LoVo (cell line): ENCODE measurements around the gene MPV17.
"Not testable (repeated sequence)": the region's sequence is repeated elsewhere in the genome, so short reads cannot be mapped to it uniquely, and the experiment has no call there.

Experiments
- DNase-seq: peaks from one replicate; pipeline ENCODE4 v3.0.0-alpha.2; 2016; ENCODE audit warnings: low spot score

The MPV17 gene

DNA sequence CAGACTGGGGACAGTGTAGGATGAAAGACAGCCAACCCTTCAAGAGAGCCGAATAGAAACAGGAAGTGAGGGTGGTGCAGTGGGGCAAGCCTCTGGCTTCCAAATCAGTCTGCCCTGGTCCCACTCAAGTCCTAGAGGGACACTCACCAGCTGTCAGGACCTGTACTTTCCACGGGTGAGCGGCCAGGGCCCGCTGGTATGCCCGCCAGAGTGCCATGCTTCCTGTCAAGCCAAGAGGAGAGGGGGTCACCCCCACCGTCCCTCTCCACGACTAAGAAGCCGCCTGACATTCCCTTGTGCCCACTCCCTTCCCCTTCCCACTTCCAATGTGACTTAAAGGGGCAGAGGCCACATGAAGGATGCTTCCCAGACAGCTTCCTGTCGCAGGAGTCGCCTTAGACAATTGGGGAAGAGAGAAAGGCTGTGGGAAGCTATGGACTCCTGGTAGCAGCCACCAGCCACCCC, 564 bp downstream of the MPV17 start:
- peak; percentile 16 for DNase-seq

DNA sequence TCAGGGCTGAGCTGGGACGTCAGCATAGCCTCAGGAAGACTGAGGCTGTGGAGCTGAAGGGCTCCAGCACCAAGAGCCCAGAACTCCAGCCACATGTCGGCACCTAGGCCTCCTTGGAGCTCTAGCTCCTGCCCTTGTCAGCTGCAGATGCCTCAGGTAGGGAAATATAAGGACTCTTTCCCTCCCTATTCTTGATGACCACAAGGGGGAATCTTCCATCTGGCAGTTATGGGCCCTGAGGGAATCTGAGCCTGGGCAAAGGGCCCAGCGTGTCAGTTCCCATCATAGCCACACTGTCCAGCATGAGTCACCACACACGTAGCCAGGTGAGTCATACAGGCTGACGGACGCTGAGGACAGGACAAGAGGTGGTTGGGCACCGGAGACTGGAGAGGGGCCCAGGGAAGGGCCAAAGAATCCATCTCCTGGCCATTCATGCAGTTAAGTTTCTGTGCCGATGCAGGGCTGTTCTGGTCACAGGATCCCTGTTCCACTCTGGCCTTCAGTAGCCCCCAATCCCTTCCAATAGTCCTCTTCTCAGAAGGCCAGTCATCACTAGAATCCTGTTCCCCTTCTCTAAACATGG, 1.8 kb downstream of the MPV17 start:
- peak; percentile 94 for DNase-seq

DNA sequence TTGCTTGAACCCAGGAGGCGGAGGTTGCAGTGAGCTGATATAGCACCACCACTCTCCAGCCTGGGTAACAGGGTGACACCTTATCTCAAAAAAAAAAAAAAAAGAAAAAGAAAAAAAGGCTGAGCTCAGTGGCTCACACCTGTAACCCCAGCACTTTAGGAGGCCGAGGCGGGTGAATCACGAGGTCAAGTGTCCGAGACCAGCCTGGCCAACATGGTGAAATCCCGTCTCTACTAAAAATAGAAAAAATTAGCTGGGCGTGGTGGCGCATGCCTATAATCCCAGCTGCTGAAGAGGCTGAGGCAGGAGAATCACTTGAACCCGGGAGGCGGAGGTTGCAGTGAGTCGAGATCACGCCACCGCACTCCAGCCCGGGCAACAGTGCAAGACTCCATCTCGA, 3.1 kb downstream of the MPV17 start:
- not testable (repeated sequence) for DNase-seq

DNA sequence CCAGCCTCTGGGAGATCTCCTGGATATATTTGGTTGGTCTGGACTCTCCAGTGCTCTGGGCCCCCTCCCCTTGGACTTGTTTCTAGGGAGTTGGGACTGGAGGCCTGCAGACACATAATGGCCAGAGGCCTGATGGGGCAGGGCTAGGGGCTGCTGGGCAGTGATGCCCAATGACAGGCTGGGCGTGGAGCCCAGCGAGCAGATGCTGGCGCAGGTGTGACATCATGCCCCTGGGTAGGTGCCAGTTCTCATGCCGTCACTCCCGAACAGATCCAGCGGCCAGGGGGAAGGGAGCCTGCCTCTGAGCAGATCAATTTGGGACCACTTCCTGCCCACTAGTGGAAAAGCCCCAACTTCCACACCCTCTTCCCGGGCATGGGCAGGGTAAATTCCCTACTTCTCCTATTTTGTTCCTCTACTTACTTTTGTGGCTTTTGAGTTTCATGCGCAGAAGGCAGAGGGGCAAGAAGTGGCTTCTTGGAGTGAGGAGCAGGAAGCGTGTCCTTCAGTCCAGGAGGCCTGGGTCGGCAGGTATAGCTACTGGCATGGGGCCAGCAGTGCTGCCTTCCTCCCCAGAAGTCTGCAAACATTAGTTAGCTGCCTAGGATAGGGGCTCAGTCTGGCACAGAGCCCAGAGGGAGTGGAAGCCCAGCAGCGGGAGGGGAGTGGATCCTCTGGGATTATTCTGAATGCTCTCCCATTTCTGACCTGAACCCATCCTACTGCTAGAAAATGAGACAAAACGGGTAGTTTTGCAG, 6.1 kb downstream of the MPV17 start:
- no peak for DNase-seq

DNA sequence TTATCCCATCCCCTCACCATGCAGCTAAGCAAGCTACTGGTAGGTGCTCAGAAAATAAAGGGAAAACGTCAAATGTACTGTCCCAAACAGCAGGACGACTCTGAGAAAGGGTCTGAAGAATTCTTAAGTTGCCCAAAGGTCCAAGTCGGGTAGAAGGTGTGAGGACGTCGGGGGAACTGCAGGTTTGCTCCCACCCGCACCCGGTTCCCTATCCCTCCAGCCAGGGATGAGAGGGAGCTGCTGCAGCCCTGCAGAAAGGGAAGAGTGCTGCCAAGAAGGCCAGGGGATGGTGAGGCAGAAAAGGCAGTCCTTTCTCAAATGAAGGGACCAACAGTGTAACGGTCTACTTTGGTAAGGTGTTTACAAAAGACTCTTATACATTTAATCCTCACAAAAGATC, 7.8 kb downstream of the MPV17 start:
- no peak for DNase-seq

DNA sequence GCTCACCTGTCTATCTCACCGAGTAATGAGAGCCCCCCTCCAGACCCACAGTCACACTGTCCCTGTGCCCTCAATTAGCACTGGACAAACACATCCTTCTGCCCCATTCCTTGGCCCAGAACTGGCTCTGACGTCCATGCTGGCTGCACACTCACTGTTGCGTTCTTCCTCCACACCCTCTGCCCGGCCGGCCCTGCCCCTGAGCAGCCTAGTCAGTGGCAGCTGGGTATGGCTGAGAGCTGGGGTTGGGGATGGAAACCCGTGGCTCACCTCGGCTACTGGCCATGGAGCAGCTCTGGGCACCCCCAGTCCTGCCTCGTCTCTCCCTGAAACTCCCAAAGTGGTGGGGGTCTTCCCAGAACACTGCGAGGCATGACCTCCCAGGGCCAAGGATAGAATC, 8.2 kb downstream of the MPV17 start:
- DNase-seq, result no peak

DNA sequence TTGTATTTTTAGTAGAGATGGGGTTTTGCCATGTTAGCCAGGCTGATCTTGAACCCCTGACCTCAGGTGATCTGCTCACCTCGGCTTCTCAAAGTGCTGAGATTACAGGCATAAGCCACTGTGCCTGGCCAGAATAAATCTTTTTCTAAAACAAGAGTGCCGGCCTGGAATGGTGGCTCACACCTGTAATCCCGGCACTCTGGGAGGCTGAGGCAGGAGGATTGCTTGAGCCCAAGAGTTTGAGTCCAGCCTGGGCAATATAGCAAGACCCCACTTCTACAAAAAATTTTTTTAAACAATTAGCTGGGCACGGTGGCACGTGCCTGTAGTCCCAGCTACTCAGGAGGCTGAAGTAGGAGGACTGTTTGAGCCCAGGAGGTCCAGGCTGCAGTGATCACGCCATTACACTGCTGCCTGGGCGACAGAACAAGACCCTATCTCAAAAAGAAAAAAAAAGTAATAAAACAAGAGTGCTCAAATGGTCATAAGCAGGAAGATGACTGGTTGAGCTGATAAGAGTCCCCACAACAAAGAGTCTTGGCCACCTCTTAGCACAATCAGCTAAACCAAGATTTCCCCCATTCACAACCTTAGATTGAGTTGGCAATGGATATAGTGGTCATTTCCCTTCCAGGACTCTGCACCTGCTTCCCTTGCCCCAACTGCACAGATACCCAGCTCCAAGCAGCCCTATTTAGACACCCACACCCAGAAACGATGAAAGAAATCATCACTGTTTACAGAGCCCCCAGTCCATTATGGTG, 8.8 kb downstream of the MPV17 start:
- no peak for DNase-seq

DNA sequence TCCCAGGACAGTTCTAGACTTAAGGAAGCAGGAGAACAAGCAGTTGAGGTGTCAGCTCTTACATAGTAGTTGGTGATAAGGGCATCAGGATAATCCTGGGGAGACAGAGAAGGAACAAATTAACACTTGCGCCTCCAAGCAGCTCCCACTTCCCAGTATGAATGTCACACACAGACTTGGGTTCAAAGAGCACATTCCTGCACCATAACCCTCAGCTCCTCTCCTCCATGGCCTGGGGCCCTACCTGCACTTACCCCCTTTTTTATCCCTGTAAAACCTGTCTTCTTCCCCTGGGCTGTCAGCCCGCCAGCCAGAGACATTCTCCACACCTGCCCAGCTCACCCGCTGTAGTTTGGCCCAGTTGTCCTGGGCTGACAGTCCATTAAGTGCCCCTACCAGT, 10.7 kb downstream of the MPV17 start:
- DNase-seq, result no peak

DNA sequence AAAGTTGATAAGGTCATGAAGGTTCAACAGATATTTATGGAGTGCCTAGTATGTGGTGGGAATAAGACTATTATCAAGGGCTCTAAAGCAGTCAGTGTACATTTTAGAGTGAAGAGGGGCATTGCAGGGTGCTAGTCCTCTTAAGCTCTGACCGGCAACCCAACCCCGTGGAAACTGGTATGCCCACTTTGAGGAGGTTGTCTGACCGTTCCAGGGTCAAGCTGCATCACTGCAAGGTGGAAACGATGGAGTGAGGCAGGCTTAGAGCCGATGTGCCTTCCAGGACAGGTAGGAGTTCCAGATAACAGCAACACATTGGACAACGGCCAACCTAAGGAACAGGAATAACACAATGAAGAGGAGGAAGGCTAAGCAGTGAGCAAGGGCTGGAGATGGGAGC, 13.2 kb downstream of the MPV17 start:
- no peak for DNase-seq

DNA sequence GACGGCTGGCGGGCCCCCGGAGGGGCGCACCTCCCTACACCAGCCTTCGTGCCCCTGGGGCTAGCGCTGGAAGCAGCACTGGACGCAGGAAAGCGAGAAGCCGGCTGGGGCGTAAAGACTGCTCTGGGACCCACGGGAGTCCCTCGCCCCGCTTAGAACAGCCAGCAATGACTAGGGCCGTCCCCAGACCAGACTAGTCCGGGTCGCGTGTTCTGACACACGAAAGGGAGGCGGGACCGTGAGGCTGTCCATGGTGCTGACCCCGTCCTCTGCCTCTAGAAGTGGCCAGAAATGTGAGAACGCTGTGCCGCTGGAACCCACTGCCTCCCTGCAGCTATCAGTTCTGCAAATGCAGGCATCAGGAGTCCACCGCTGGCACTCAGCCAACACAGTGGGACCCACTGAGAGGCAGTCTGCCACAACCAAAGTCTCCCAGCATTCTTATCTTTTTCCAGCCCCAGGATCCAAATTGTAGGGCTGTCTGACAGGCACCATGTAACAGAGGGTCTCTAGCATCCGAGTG, 14.5 kb downstream of the MPV17 start, which contains the start of gene UCN:
Gene UCN, minus strand, starts transcription at position 87 of the 523 bp plus-strand sequence. CDS start 550 bp downstream, outside the sequence.
- no peak for DNase-seq

DNA sequence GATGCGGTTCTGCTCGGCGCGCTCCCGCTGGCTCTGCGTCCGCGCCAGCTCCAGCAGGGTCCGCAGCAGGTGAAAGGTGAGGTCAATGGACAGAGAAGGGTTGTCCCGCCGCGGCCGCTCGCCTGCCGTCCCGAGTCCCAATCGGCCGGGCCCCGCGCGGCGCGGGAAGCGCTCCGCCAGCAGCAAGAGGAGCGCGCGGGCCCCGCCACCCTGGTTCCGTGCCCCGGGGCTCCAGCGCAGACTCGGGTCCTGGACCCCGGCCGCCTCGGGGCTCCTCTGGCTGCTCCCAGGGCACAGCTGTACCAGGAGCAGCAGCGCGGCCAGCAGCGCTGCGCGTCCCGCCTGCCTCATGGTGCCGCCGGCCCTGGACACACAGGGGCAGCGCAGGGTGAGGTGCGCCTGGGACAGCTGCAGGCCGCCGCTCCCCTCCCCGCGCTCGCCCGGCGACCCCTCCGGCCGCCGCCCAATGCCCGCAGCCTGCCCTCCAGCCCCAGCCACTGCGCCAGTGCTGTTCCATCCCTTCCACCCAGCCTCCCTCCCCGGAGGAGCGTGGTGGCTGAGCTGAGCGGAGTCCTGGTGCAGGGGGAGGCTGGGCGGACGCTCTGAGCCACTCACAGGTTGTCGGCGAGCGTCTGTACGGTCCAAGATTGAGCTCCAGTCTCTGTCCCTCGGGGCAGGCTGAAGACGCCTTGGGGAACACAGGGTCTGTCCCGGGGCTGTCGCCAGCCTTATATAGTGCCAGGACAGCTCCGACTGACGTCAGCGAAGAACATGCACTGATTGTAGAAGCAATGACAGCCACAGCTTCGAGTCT, 15.1 kb downstream of the MPV17 start:
- DNase-seq, result no peak

DNA sequence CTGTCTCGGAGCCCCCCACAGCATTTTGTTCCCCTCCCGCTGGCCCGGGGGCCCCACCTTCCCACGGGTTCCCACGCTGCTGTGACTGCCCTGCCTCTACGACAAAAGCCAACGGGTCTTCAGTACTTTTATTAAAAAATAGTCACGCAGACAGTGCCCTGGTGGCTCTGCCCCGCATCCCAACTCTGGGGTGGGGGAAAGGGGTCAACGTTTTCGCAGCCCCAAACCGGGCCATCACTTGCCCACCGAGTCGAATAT, 15.7 kb downstream of the MPV17 start:
- DNase-seq, result no peak

DNA sequence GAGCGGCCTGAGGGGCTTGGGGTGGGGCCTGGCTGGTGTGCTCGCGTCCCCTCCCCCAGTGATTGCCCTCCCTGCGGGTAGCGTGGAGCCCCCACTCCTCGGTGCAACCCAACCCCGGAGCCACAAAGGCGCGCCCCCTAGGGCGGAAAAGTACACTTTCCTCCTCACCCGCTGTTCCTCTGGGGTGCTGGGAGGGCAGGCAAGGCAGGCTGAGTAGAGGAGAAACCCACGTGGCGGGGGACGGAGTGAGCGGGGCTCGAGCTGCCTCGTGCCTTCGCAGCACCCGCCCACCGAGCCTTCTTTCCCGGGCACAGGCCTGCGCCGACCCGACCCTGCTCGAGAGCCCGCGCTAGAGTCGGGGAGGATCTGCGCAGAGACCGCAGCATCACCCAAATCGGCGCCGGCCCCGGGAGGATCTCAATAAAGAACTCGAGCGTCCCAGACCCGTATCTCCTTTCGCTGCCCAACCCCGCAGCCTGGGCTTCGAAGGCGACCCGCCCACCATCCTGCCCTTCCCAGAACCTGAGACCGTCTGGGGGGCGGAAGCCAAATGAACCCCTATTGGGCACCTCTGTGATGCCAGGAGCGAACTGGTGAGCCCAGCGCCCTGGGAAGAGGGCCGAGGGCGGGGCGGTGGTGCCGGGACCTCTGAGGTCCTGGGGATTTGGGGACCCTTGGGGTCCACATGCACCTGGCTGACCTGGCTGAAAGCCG, 16.2 kb downstream of the MPV17 start:
- no peak for DNase-seq

DNA sequence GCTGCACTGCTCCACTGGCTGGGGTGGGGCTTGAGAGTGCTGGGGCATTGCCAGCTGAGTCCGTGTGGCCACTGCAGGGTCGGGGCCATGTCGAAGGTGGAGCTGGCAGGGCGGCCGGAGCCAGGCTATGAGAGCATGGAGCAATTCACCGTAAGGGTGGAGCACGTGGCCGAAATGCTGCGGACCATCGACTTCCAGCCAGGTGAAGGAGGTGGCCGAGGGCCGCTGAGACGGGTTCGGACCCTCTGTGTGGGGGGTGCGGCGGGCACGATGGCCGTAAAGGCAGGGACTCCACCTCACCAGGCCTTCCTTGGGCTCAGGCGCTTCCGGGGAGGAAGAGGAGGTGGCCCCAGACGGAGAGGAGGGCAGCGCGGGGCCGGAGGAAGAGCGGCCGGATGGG, 16.8 kb downstream of the MPV17 start:
- DNase-seq, result no peak

DNA sequence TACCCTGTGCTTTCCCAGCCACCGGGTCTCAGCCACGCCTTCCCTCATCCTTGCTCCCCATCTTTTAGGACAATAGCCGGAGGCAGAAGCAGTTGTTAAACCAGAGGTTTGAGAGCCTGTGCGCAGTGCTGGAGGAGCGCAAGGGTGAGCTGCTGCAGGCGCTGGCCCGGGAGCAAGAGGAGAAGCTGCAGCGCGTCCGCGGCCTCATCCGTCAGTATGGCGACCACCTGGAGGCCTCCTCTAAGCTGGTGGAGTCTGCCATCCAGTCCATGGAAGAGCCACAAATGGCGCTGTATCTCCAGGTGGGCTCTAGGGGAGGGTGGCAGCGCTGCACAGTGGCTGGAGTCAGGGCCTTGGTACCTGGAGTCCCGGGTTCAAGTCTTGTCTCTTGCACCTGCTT, 17.4 kb downstream of the MPV17 start:
- no peak for DNase-seq

DNA sequence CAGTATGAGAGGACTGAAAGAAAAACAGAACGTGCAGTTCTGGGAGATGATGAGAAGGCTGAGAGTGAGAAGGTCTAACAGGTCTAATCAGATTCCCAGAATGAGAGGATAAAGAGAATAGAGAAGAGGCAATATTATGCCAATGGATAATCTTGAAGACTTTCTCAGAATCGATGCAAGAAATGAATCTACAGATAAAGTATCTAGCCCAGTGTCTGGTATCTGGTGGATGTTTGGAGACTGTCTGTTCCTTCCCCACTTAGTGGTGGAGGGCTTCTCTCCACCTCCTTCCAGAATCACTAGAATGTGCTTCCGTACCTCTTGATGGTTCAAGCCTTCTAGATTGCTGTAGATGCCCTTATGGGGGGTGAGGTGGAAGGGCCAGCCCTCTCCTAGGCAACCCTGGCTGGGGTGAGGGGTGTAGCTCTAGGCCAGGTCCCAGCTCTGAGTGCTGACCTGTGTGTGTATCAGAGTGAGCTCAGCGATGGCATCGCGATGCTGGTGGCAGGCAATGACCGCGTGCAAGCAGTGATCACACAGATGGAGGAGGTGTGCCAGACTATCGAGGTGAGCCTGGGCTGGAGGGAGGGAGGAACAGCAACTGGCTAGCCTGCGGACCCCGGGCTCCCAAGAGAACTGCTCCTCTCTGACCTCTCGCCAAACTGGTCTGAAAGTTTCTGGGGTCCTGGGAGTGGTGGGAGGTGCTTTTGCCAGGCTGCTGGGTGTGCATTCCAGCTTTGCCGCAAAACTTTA, 18.2 kb downstream of the MPV17 start:
- DNase-seq, result no peak

DNA sequence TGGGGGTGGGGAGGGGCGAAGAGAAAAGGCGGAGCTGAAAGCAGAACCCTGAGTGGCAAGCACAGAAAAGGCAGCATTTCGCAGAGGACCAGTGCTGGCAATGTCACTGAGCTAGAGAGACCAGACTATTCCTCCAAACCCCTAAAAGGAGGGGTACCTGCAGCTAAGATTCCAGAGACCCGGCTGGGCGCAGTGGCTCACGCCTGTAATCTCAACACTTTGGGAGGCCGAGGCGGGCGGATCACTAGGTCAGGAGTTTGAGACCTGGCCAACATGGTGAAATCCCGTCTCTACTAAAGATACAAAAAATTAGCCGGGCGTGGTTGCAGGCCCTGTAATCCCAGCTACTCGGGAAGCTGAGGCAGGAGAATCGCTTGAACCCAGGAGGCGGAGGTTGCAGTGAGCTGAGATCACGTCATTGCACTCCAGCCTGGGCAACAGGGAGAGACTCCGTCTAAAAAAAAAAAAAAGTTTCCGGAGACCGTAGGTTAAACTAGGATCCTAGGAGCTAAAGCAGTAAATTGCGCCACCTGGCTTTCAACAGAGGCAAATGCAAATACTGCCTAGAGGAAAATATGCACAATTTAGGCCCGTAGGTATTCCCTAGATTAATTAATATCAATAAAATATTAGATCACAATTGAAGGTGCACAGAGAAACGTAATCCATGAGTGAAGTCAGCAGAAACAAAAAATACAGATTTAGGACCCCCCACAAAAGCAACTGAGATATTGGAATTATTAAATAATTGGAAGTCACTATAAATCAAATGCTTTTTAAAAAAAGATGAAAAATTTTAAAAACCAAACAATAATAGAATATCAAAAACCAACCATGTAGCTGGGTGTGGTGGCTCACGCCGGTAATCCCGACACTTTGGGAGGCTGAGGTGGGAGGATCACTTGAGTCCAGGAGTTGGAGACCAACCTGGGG, 19.5 kb downstream of the MPV17 start:
- DNase-seq, result peak; percentile 82

DNA sequence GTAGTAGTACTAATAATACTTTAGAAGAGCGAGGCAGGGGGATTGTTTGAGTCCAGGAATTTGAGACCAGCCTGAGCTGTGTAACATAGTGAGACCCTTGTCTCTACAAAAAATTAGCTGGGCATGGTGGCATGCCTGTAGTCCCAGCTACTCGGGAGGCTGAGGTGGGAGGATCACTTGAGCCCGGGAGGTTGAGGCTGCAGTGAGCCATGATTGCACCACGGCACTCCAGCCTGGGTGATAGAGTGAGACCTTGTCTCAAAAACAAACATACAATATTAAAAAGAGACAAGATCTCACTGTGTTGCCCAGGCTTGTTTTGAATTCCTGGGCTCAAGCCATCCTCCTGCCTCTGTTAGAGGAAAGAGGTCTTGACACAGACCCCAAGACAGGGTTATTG, 22.3 kb downstream of the MPV17 start:
- not testable (repeated sequence) for DNase-seq

DNA sequence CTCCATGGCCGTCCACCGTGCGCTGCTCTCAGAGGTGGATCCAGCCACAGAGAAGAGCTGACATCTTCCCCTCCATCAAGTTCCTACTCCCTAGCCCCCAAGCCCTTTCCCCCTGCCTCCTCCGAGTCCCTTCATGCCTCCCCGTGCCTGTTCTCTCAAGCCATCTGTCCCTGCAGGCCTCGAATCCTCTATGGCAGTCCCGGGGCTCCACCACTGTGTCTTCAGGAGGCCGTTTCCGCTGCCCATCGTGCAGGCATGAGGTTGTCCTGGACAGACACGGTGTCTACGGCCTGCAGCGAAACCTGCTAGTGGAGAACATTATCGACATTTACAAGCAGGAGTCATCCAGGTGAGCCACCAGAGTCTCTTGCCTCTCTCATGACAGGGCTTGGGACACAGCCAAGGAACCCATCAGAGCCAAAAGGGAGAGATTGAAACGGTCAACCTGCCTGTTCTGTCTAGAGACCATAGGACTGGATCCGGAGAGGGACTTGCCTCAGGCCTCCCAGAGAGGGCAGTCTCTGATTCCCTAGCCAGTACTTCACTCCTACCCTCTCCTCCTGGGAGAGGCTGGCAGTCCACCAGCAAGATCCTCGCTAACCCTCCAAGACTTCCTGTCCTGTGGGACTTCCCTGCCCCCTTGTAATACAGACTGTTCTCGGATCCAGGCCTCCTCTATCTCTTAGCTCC, 24.4 kb downstream of the MPV17 start:
- no peak for DNase-seq
